Measurements from ENCODE around the gene KLB. TPM values are rescaled to one million over a fixed set of nuclear protein-coding genes. Genes with fewer than 3 reads are reported as not detected.
"Not testable (repeated sequence)": the region's sequence is repeated elsewhere in the genome, so short reads cannot be mapped to it uniquely, and the experiment has no call there.

KLB gene
- polyA plus RNA-seq, 1 donor from 2014 or later: not detected

- Histone ChIP-seq H3K27me3 (ENCODE audit: insufficient read depth, low read depth, low read length) (no peaks in the 10 kb centered on the region), H3K9me2 (ENCODE audit: insufficient read depth, low read length) (no peaks in the 10 kb centered on the region), H3K9ac (ENCODE audit: low read length) (no peak overlapping the region), H2AFZ (ENCODE audit: low read depth, low read length) (no peak overlapping the region), H3K27ac (ENCODE audit: low read length) (no peak overlapping the region), H3K4me3 (ENCODE audit: low read length) (no peak overlapping the region), H3K4me2 (ENCODE audit: low read length) (no peak overlapping the region), H3K36me3 (ENCODE audit: insufficient read depth, low read length) (no peaks in the 10 kb centered on the region), H3F3A (ENCODE audit: insufficient read depth, low read length, poor library complexity, severe bottlenecking) (no peaks in the 10 kb centered on the region), H3K79me2 (replicated peaks; ENCODE audit: insufficient read depth, low read length) (no peaks in the 10 kb centered on the region), H4K20me1 (ENCODE audit: insufficient read depth) (no peaks in the 10 kb centered on the region), H3K9me3 (ENCODE audit: low read length) (no peaks in the 10 kb centered on the region)
- no peak for TF ChIP-seq REST (IDR thresholded peaks at IDR 0.05; ENCODE audit: borderline replicate concordance)
- TF ChIP-seq EP300 (conservative IDR thresholded peaks at IDR 0.05; ENCODE audit: poor library complexity, severe bottlenecking): no peak
- no peak for TF ChIP-seq EZH2 (IDR thresholded peaks at IDR 0.05; ENCODE audit: borderline replicate concordance, insufficient read depth, low read length, poor library complexity, severe bottlenecking)
- TF ChIP-seq CTCF (IDR thresholded peaks at IDR 0.05; ENCODE audit: poor library complexity, severe bottlenecking): no peak
- no peak for TF ChIP-seq SMC3 (conservative IDR thresholded peaks at IDR 0.05; ENCODE audit: poor library complexity)
- TF ChIP-seq MXI1 (conservative IDR thresholded peaks at IDR 0.05; ENCODE audit: poor library complexity, severe bottlenecking): no peak
- no peak for TF ChIP-seq TAF1 (IDR thresholded peaks at IDR 0.05; ENCODE audit: low read depth)
- no peak for TF ChIP-seq RAD21 (conservative IDR thresholded peaks at IDR 0.05)
- TF ChIP-seq POLR2AphosphoS5 (IDR thresholded peaks at IDR 0.05): no peak
Measured at GRCh38 chr4:39410415-39410814, 3.7 kb downstream of the KLB start.

GRCh38 chr4:39411561-39411960 is 4.8 kb downstream of the KLB start:
- H3K36me3 ChIP-seq (ENCODE audit: insufficient read depth, low read length); H3K79me2 ChIP-seq (replicated peaks; ENCODE audit: insufficient read depth, low read length); H3K27me3 ChIP-seq (ENCODE audit: insufficient read depth, low read depth, low read length); H3F3A ChIP-seq (ENCODE audit: insufficient read depth, low read length, poor library complexity, severe bottlenecking); H3K9ac ChIP-seq (ENCODE audit: low read length); H2AFZ ChIP-seq (ENCODE audit: low read depth, low read length); H3K9me2 ChIP-seq (ENCODE audit: insufficient read depth, low read length); H4K20me1 ChIP-seq (ENCODE audit: insufficient read depth); H3K9me3 ChIP-seq (ENCODE audit: low read length); H3K4me2 ChIP-seq (ENCODE audit: low read length); H3K27ac ChIP-seq (ENCODE audit: low read length); H3K4me3 ChIP-seq (ENCODE audit: low read length): not testable (repeated sequence)

- Histone ChIP-seq H3K27me3 (ENCODE audit: insufficient read depth, low read depth, low read length) (no peaks in the 10 kb centered on the region), H3K9ac (ENCODE audit: low read length) (no peak overlapping the region), H3K9me2 (ENCODE audit: insufficient read depth, low read length) (no peaks in the 10 kb centered on the region), H3K79me2 (replicated peaks; ENCODE audit: insufficient read depth, low read length) (no peaks in the 10 kb centered on the region), H4K20me1 (ENCODE audit: insufficient read depth) (no peaks in the 10 kb centered on the region), H3K27ac (ENCODE audit: low read length) (no peak overlapping the region), H3F3A (ENCODE audit: insufficient read depth, low read length, poor library complexity, severe bottlenecking) (no peaks in the 10 kb centered on the region), H3K36me3 (ENCODE audit: insufficient read depth, low read length) (no peaks in the 10 kb centered on the region), H3K9me3 (ENCODE audit: low read length) (no peaks in the 10 kb centered on the region), H3K4me3 (ENCODE audit: low read length) (no peak overlapping the region), H2AFZ (ENCODE audit: low read depth, low read length) (no peak overlapping the region), H3K4me2 (ENCODE audit: low read length) (no peak overlapping the region)
- TF ChIP-seq EZH2 (IDR thresholded peaks at IDR 0.05; ENCODE audit: borderline replicate concordance, insufficient read depth, low read length, poor library complexity, severe bottlenecking) (no peak), CTCF (IDR thresholded peaks at IDR 0.05; ENCODE audit: poor library complexity, severe bottlenecking) (no peak), POLR2AphosphoS5 (IDR thresholded peaks at IDR 0.05) (no peak), EP300 (conservative IDR thresholded peaks at IDR 0.05; ENCODE audit: poor library complexity, severe bottlenecking) (no peak), SMC3 (conservative IDR thresholded peaks at IDR 0.05; ENCODE audit: poor library complexity) (no peak), REST (IDR thresholded peaks at IDR 0.05; ENCODE audit: borderline replicate concordance) (no peak), RAD21 (conservative IDR thresholded peaks at IDR 0.05) (no peak), MXI1 (conservative IDR thresholded peaks at IDR 0.05; ENCODE audit: poor library complexity, severe bottlenecking) (no peak), TAF1 (IDR thresholded peaks at IDR 0.05; ENCODE audit: low read depth) (no peak)
Measured at GRCh38 chr4:39415678-39416283, 9.1 kb downstream of the KLB start.
